ENCODE measurements around the gene SLC37A3.

The SLC37A3 gene

DNA sequence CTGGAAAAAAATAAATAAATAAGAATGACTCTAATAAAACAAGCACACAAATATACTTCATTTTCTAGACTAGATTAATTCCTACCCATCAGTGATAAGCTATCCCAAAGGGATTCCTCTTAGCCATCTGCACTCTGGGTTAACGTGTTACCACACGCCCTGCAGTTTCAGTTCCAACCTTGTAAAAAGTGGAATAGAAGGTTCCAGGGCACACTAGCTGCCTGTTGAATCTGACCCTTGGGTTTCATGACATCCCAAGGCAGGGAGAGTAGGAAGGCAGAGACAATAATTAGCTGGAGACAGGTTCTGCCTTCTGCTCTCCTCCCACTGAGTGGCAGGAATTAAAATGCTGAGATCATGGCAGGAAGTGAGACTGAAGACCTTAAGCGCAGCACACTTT is 33.5 kb downstream of the SLC37A3 start:
- DNase-seq (ENCODE audit: low read depth, low spot score), result no peak
- Histone ChIP-seq H3K9ac (ENCODE audit: insufficient read length, low read depth) (no peak overlapping the region), H3K4me3 (ENCODE audit: insufficient read length, low read depth) (no peak overlapping the region), H3K4me1 (ENCODE audit: insufficient read depth, insufficient read length) (no peaks in the 10 kb centered on the region), H3K36me3 (ENCODE audit: insufficient read depth, insufficient read length, low read length) (peaks cover 8% of the 10 kb centered on the region), H3K27me3 (ENCODE audit: insufficient read depth, insufficient read length) (no peaks in the 10 kb centered on the region), H3K9me3 (ENCODE audit: insufficient read depth, low read length) (0 out of 2 replicates have a peak, but pooled peaks cover 4% of the 10 kb centered on the region)
- TF ChIP-seq ZNF274 (IDR thresholded peaks at IDR 0.05; ENCODE audit: low read depth, low read length) (no peak), SUZ12 (IDR thresholded peaks at IDR 0.05; ENCODE audit: extremely low read depth, insufficient read depth, insufficient read length) (no peak), YY1 (IDR thresholded peaks at IDR 0.05; ENCODE audit: insufficient read depth, insufficient read length) (no peak)

DNA sequence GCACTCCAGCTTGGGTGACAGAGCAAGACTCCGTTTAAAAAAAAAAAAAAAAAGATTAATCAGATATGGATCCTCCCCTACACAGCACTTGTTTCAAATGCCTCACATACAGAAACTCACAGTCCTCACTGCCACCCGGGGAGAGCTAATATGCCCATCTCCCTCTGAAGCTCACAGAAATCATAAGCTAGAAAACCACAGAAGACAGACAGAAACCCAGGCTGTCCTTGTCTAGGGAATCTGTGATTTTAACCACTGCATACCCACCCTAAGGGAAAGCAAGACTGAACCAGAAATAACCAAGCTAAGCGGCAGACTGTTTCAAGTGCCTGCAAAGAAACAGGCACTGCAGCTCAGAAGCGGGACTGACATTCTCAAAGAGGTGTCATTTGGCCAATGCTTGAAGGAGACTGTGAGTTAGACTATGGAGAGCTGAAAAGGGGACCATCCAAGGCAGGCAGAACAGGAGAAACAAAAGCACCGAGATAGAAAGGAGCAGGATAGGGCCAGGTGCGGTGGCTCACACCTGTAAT is 37.6 kb downstream of the SLC37A3 start:
- Histone ChIP-seq H3K27me3 (ENCODE audit: insufficient read depth, insufficient read length) (no peaks in the 10 kb centered on the region), H3K4me1 (ENCODE audit: insufficient read depth, insufficient read length) (no peaks in the 10 kb centered on the region), H3K36me3 (ENCODE audit: insufficient read depth, insufficient read length, low read length) (peaks cover 28% of the 10 kb centered on the region), H3K4me3 (ENCODE audit: insufficient read length, low read depth) (no peak overlapping the region), H3K9ac (ENCODE audit: insufficient read length, low read depth) (no peak overlapping the region), H3K9me3 (ENCODE audit: insufficient read depth, low read length) (0 out of 2 replicates have a peak, but pooled peaks cover 4% of the 10 kb centered on the region)
- no peak for TF ChIP-seq ZNF274 (IDR thresholded peaks at IDR 0.05; ENCODE audit: low read depth, low read length)
- TF ChIP-seq SUZ12 (IDR thresholded peaks at IDR 0.05; ENCODE audit: extremely low read depth, insufficient read depth, insufficient read length), result no peak
- TF ChIP-seq YY1 (IDR thresholded peaks at IDR 0.05; ENCODE audit: insufficient read depth, insufficient read length), result no peak
- no peak for DNase-seq (ENCODE audit: low read depth, low spot score)

- H3K4me1 ChIP-seq (ENCODE audit: insufficient read depth, insufficient read length), result no peaks in the 10 kb centered on the region
- peaks cover 32% of the 10 kb centered on the region for H3K36me3 ChIP-seq (ENCODE audit: insufficient read depth, insufficient read length, low read length)
- H3K9ac ChIP-seq (ENCODE audit: insufficient read length, low read depth), result no peak overlapping the region
- H3K27me3 ChIP-seq (ENCODE audit: insufficient read depth, insufficient read length), result no peaks in the 10 kb centered on the region
- no peak for DNase-seq (ENCODE audit: low read depth, low spot score)
- TF ChIP-seq SUZ12 (IDR thresholded peaks at IDR 0.05; ENCODE audit: extremely low read depth, insufficient read depth, insufficient read length), result no peak
- no peak for TF ChIP-seq YY1 (IDR thresholded peaks at IDR 0.05; ENCODE audit: insufficient read depth, insufficient read length)
- no peak for TF ChIP-seq ZNF274 (IDR thresholded peaks at IDR 0.05; ENCODE audit: low read depth, low read length)
- no peaks in the 10 kb centered on the region for H3K9me3 ChIP-seq (ENCODE audit: insufficient read depth, low read length)
- no peak overlapping the region for H3K4me3 ChIP-seq (ENCODE audit: insufficient read length, low read depth)
These were observed 39.8 kb downstream of the SLC37A3 start for GRCh38 chr7:140358412-140359051.

DNA sequence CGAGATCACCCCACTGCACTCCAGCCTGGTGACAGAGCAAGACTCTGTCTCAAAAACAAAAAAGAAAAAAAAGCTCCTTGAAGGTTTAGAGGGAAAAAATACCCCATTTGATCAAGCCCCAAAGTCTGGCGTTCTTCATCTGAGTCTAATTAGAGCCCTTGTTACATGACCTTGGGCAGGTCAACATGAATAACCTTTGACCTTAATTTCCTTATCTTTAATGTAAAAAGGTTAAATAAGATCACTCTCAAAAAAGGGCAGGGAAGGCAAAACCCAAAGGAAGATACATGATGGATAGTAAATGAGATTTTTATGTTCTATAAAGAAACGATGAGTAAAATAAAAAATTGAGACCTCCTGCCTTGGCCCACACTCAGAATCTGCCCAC is 40.3 kb downstream of the SLC37A3 start:
- no peak overlapping the region for H3K9ac ChIP-seq (ENCODE audit: insufficient read length, low read depth)
- no peaks in the 10 kb centered on the region for H3K9me3 ChIP-seq (ENCODE audit: insufficient read depth, low read length)
- DNase-seq (ENCODE audit: low read depth, low spot score), result no peak
- TF ChIP-seq SUZ12 (IDR thresholded peaks at IDR 0.05; ENCODE audit: extremely low read depth, insufficient read depth, insufficient read length), result no peak
- no peak for TF ChIP-seq YY1 (IDR thresholded peaks at IDR 0.05; ENCODE audit: insufficient read depth, insufficient read length)
- no peak for TF ChIP-seq ZNF274 (IDR thresholded peaks at IDR 0.05; ENCODE audit: low read depth, low read length)
- no peaks in the 10 kb centered on the region for H3K27me3 ChIP-seq (ENCODE audit: insufficient read depth, insufficient read length)
- peaks cover 32% of the 10 kb centered on the region for H3K36me3 ChIP-seq (ENCODE audit: insufficient read depth, insufficient read length, low read length)
- no peak overlapping the region for H3K4me3 ChIP-seq (ENCODE audit: insufficient read length, low read depth)
- no peaks in the 10 kb centered on the region for H3K4me1 ChIP-seq (ENCODE audit: insufficient read depth, insufficient read length)

- no peak overlapping the region for H3K9ac ChIP-seq (ENCODE audit: insufficient read length, low read depth)
- H3K9me3 ChIP-seq (ENCODE audit: insufficient read depth, low read length), result no peaks in the 10 kb centered on the region
- H3K4me1 ChIP-seq (ENCODE audit: insufficient read depth, insufficient read length), result no peaks in the 10 kb centered on the region
- DNase-seq (ENCODE audit: low read depth, low spot score), result no peak
- TF ChIP-seq YY1 (IDR thresholded peaks at IDR 0.05; ENCODE audit: insufficient read depth, insufficient read length) (no peak), SUZ12 (IDR thresholded peaks at IDR 0.05; ENCODE audit: extremely low read depth, insufficient read depth, insufficient read length) (no peak), ZNF274 (IDR thresholded peaks at IDR 0.05; ENCODE audit: low read depth, low read length) (no peak)
- H3K36me3 ChIP-seq (ENCODE audit: insufficient read depth, insufficient read length, low read length), result peaks cover 45% of the 10 kb centered on the region
- H3K27me3 ChIP-seq (ENCODE audit: insufficient read depth, insufficient read length), result no peaks in the 10 kb centered on the region
- H3K4me3 ChIP-seq (ENCODE audit: insufficient read length, low read depth), result no peak overlapping the region
These were observed 48.3 kb downstream of the SLC37A3 start for GRCh38 chr7:140350056-140350455.

GRCh38 chr7:140349144-140349771 is 49.1 kb downstream of the SLC37A3 start:
- Histone ChIP-seq H3K4me3 (ENCODE audit: insufficient read length, low read depth) (no peak overlapping the region), H3K4me1 (ENCODE audit: insufficient read depth, insufficient read length) (no peaks in the 10 kb centered on the region), H3K27me3 (ENCODE audit: insufficient read depth, insufficient read length) (no peaks in the 10 kb centered on the region), H3K36me3 (ENCODE audit: insufficient read depth, insufficient read length, low read length) (peaks cover 48% of the 10 kb centered on the region), H3K9ac (ENCODE audit: insufficient read length, low read depth) (no peak overlapping the region), H3K9me3 (ENCODE audit: insufficient read depth, low read length) (no peaks in the 10 kb centered on the region)
- TF ChIP-seq SUZ12 (IDR thresholded peaks at IDR 0.05; ENCODE audit: extremely low read depth, insufficient read depth, insufficient read length), result no peak
- TF ChIP-seq YY1 (IDR thresholded peaks at IDR 0.05; ENCODE audit: insufficient read depth, insufficient read length), result no peak
- TF ChIP-seq ZNF274 (IDR thresholded peaks at IDR 0.05; ENCODE audit: low read depth, low read length), result no peak
- no peak for DNase-seq (ENCODE audit: low read depth, low spot score)

- no peaks in the 10 kb centered on the region for H3K27me3 ChIP-seq (ENCODE audit: insufficient read depth, insufficient read length)
- no peak for TF ChIP-seq SUZ12 (IDR thresholded peaks at IDR 0.05; ENCODE audit: extremely low read depth, insufficient read depth, insufficient read length)
- TF ChIP-seq ZNF274 (IDR thresholded peaks at IDR 0.05; ENCODE audit: low read depth, low read length), result no peak
- no peak for TF ChIP-seq YY1 (IDR thresholded peaks at IDR 0.05; ENCODE audit: insufficient read depth, insufficient read length)
- H3K4me1 ChIP-seq (ENCODE audit: insufficient read depth, insufficient read length), result no peaks in the 10 kb centered on the region
- H3K36me3 ChIP-seq (ENCODE audit: insufficient read depth, insufficient read length, low read length), result peaks cover 52% of the 10 kb centered on the region
- H3K4me3 ChIP-seq (ENCODE audit: insufficient read length, low read depth), result no peak overlapping the region
- DNase-seq (ENCODE audit: low read depth, low spot score), result no peak
- peaks cover 6% of the 10 kb centered on the region; the same call in 1 of the 2 replicates for H3K9me3 ChIP-seq (ENCODE audit: insufficient read depth, low read length)
- H3K9ac ChIP-seq (ENCODE audit: insufficient read length, low read depth), result no peak overlapping the region
These were observed 50.0 kb downstream of the SLC37A3 start for GRCh38 chr7:140348161-140348849.
